Retinal pigment epithelial cell (primary cell): ENCODE data around the gene GNB1L.

Experiments used
- DNase-seq: peaks from one replicate; pipeline ENCODE4 v3.0.0-alpha.2; 2010; ENCODE audit warnings: low read depth
- H3K4me3 ChIP-seq: 2 replicates; pipeline ENCODE4 v1.5.1; 2011; ENCODE audit warnings: mild to moderate bottlenecking, low read length, control low read depth, moderate library complexity
- CTCF ChIP-seq: conservative IDR thresholded peaks from 2 replicates; pipeline ENCODE4 v1.5.1; 2011; ENCODE audit warnings: low read depth, low read length, control low read depth, inconsistent platforms

GNB1L gene

GRCh38 chr22:19877626-19878339 lies 23.1 kb upstream of the GNB1L start:
- DNase-seq: no peak
- TF ChIP-seq CTCF: no peak
- H3K4me3 ChIP-seq: no peak overlapping the region

- no peak for TF ChIP-seq CTCF
- DNase-seq: no peak
- H3K4me3 ChIP-seq: no peak overlapping the region
Measured at GRCh38 chr22:19876941-19877625, 22.4 kb upstream of the GNB1L start.

GRCh38 chr22:19876314-19876940 lies 21.8 kb upstream of the GNB1L start:
- TF ChIP-seq CTCF: no peak
- DNase-seq: no peak
- no peak overlapping the region for H3K4me3 ChIP-seq

- TF ChIP-seq CTCF: no peak
- DNase-seq: no peak
- H3K4me3 ChIP-seq: no peak overlapping the region
Measured at GRCh38 chr22:19875531-19876313, 21.0 kb upstream of the GNB1L start.

- DNase-seq: no peak
- no peak overlapping the region for H3K4me3 ChIP-seq
- TF ChIP-seq CTCF: no peak
Measured at GRCh38 chr22:19875061-19875530, 20.4 kb upstream of the GNB1L start.

GRCh38 chr22:19874307-19875060 lies 19.8 kb upstream of the GNB1L start:
- no peak for TF ChIP-seq CTCF
- H3K4me3 ChIP-seq: no peak overlapping the region
- DNase-seq: no peak
